ENCODE results near the gene FAM47B.

Gene FAM47B

GRCh38 chrX:34942496-34942895 is at the start of gene FAM47B:
Gene FAM47B (plus strand): TSS chrX:34942796. CDS start chrX:34942832, 36 bp downstream.
- DNase-seq (ENCODE audit: low read depth, low spot score) = no peak

GRCh38 chrX:34893741-34894140 is 48.9 kb upstream of the FAM47B start:
- no peak for DNase-seq (ENCODE audit: low read depth, low spot score)

GRCh38 chrX:34900691-34901090 is 41.9 kb upstream of the FAM47B start:
- DNase-seq (ENCODE audit: low read depth, low spot score) = no peak

GRCh38 chrX:34901761-34902160 is 40.8 kb upstream of the FAM47B start:
- DNase-seq (ENCODE audit: low read depth, low spot score) = no peak

GRCh38 chrX:34903316-34903715 is 39.3 kb upstream of the FAM47B start:
- no peak for DNase-seq (ENCODE audit: low read depth, low spot score)

GRCh38 chrX:34909151-34909550 is 33.4 kb upstream of the FAM47B start:
- DNase-seq (ENCODE audit: low read depth, low spot score) = no peak

- DNase-seq (ENCODE audit: low read depth, low spot score) = no peak
These were observed 27.0 kb upstream of the FAM47B start for GRCh38 chrX:34915463-34916225.

- no peak for DNase-seq (ENCODE audit: low read depth, low spot score)
These were observed 25.4 kb upstream of the FAM47B start for GRCh38 chrX:34917146-34917545.

- no peak for DNase-seq (ENCODE audit: low read depth, low spot score)
These were observed 24.4 kb upstream of the FAM47B start for GRCh38 chrX:34918091-34918736.

GRCh38 chrX:34918856-34919255 is 23.7 kb upstream of the FAM47B start:
- DNase-seq (ENCODE audit: low read depth, low spot score) = no peak

GRCh38 chrX:34927866-34928265 is 14.7 kb upstream of the FAM47B start:
- no peak for DNase-seq (ENCODE audit: low read depth, low spot score)

GRCh38 chrX:34943235-34943634 is 639 bp downstream of the FAM47B start:
- no peak for DNase-seq (ENCODE audit: low read depth, low spot score)

GRCh38 chrX:34956916-34957315 is 14.3 kb downstream of the FAM47B start:
- DNase-seq (ENCODE audit: low read depth, low spot score) = no peak

- DNase-seq (ENCODE audit: low read depth, low spot score) = no peak
These were observed 19.1 kb downstream of the FAM47B start for GRCh38 chrX:34961662-34962061.

GRCh38 chrX:34972206-34972605 is 29.6 kb downstream of the FAM47B start:
- no peak for DNase-seq (ENCODE audit: low read depth, low spot score)

- DNase-seq (ENCODE audit: low read depth, low spot score) = no peak
These were observed 35.6 kb downstream of the FAM47B start for GRCh38 chrX:34978171-34978570.

- DNase-seq (ENCODE audit: low read depth, low spot score) = no peak
These were observed 45.0 kb downstream of the FAM47B start for GRCh38 chrX:34987646-34988045.
